IPS-11a (cell line): Measurements from ENCODE around the gene ARHGEF37.
"Not testable (repeated sequence)": the region's sequence is repeated elsewhere in the genome, so short reads cannot be mapped to it uniquely, and the experiment has no call there.

ENCODE experiments used
- H3K4me3 ChIP-seq: one replicate; pipeline ENCODE4 v1.5.1; 2013; ENCODE audit warnings: low read depth, low read length, control low read depth

The ARHGEF37 gene, protein sequence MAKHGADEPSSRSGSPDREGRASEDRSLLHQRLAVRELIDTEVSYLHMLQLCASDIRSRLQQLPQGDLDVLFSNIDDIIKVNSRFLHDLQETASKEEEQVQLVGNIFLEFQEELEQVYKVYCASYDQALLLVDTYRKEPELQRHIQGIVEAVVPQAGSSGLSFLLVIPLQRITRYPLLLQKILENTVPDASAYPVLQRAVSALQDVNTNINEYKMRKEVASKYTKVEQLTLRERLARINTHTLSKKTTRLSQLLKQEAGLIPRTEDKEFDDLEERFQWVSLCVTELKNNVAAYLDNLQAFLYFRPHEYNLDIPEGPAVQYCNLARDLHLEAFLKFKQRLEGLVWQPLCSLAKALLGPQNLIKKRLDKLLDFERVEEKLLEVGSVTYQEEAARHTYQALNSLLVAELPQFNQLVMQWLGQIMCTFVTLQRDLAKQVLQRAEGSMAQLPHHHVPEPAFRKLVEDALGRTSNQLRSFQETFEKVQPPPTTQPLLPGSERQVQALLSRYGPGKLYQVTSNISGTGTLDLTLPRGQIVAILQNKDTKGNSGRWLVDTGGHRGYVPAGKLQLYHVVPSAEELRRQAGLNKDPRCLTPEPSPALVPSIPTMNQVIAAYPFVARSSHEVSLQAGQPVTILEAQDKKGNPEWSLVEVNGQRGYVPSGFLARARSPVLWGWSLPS

GRCh38 chr5:149581192-149581861 is at the start of gene ARHGEF37:
Gene ARHGEF37 (plus strand): TSS chr5:149581498. CDS start chr5:149597770, 16,272 bp downstream.
- peak within 1 kb of the TSS; percentile 51 for H3K4me3 ChIP-seq

GRCh38 chr5:149532413-149532812 is 48.9 kb upstream of the ARHGEF37 start:
- H3K4me3 ChIP-seq: no peak overlapping the region

- H3K4me3 ChIP-seq: not testable (repeated sequence)
Observed at GRCh38 chr5:149535787-149536186, 45.5 kb upstream of the ARHGEF37 start.

GRCh38 chr5:149537374-149537975 is 43.8 kb upstream of the ARHGEF37 start:
- H3K4me3 ChIP-seq: no peak overlapping the region

GRCh38 chr5:149540089-149540488 is 41.2 kb upstream of the ARHGEF37 start:
- H3K4me3 ChIP-seq: no peak overlapping the region

GRCh38 chr5:149541893-149542292 is 39.4 kb upstream of the ARHGEF37 start:
- H3K4me3 ChIP-seq: no peak overlapping the region

- H3K4me3 ChIP-seq: no peak overlapping the region
Observed at GRCh38 chr5:149543361-149544027, 37.8 kb upstream of the ARHGEF37 start.

DNA sequence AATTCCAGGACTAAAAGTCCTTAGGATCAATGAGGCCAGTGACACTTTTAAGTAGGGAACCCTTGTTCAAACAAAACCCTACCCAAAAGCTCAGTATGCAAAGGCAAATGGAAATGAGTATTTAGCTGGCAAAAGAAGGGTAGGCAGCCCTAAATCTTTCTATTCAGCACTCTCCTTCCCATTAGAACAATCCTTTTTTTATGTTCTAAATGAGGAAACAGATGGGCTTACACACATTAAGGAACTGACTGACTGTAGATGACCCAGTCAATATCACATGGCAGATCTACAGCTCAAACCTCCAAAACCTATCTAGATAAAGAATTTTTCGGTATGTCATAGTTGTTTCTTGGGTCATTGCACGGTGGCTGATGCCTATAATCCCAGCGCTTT is 37.3 kb upstream of the ARHGEF37 start:
- no peak overlapping the region for H3K4me3 ChIP-seq

DNA sequence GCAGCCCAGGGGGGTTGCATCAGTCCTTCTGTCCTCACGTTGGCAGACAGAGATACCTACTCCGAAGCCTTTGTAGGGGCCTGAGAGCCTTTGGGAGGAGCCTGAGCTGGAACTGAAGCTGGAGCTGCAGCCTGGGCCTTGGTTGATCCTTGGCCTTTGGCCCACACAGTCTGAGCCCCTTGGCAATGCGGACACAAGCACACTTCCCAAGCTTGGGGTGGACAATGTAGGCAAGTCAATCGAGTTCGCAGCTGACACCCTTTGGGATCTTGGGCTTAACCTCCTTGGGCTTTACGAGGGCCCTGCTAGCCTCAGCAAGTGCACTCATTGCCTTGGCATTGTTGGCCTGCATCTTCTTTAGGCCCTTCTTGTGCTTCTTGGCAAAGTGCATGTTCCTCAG is 36.0 kb upstream of the ARHGEF37 start:
- no peak overlapping the region for H3K4me3 ChIP-seq

- H3K4me3 ChIP-seq: no peak overlapping the region
Observed at GRCh38 chr5:149546974-149547373, 34.3 kb upstream of the ARHGEF37 start.

GRCh38 chr5:149549461-149550267 is 31.6 kb upstream of the ARHGEF37 start:
- peak overlapping the region; percentile 98 for H3K4me3 ChIP-seq

GRCh38 chr5:149550268-149550583 is 31.1 kb upstream of the ARHGEF37 start:
- H3K4me3 ChIP-seq: peak overlapping the region; percentile 98

GRCh38 chr5:149550594-149551226 is 30.6 kb upstream of the ARHGEF37 start:
- peak overlapping the region; percentile 98 for H3K4me3 ChIP-seq

DNA sequence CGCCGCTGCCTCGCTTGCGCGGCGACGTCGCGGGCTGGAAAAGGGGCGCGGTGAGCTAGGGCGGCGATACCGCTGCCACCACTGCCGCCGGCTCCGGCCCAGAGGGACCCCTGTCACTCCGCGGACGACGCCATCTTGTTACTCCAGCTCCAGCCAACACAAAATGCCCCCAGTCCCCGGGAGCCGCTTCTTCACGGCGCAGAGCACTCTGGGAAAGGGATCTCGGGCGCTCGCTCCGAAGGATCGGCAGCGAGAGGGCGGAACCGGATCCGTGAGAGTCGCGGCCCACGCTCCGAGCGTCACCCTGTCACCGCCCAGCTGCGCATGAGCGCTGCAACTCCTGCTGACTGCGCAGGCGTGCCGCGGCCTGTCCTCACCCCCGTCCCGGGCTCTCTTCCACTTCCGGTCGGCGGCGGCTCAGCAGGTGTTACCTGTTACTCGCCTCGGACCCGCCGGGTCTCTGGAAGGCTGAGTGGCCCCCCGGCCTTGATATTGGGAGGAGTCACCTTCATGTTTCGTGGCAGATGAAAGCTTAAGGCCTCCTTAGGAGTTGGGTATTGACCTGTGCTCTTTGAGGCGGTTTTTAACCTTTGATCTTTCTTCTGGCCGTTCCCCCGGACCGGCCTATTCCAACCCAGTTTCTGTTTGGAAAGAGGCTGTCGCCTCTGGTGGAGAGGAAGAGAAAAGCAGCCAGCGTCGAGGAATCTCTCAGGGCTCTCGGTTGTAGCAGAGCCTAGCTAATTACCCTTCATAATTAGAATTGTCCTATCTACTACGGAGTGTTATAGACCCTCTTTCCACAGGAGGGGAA is 29.9 kb upstream of the ARHGEF37 start, which contains the start of gene CSNK1A1:
Gene CSNK1A1, minus strand, starts transcription at position 213 of the 811 bp plus-strand sequence. CDS start 475 bp downstream, outside the sequence.
- H3K4me3 ChIP-seq: peak within 1 kb of the TSS; percentile 98

- peak overlapping the region; percentile 98 for H3K4me3 ChIP-seq
Observed at GRCh38 chr5:149552038-149552494, 29.2 kb upstream of the ARHGEF37 start.

DNA sequence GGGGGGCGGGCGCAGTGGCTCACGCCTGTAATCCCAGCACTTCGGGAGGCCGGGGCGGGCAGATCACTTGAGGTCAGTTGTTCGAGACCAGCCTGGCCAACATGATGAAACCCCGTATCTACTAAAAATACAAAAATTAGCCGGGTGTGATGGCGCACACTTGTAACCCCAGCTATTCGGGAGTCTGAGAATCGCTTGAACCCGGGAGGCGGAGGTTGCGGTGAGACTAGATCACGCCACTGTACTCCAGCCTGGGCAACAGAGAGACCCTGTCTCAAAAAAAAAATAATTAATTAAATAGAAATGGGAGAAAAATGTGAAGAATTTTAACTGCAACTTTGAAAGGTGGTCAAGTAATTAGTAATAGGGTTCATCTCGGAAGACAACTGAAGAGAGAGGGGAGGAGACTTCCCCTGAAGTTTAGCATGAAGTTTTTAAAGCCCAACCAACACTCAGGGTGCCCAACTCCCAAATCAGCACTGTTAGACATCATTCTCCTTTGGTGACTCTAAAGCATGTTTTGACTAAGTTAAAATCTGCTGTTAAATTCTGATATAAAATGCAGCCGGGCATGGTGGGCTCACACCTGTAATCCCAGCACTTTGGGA is 28.6 kb upstream of the ARHGEF37 start:
- peak overlapping the region; percentile 98 for H3K4me3 ChIP-seq

- H3K4me3 ChIP-seq: no peak overlapping the region
Observed at GRCh38 chr5:149559706-149560105, 21.6 kb upstream of the ARHGEF37 start.

DNA sequence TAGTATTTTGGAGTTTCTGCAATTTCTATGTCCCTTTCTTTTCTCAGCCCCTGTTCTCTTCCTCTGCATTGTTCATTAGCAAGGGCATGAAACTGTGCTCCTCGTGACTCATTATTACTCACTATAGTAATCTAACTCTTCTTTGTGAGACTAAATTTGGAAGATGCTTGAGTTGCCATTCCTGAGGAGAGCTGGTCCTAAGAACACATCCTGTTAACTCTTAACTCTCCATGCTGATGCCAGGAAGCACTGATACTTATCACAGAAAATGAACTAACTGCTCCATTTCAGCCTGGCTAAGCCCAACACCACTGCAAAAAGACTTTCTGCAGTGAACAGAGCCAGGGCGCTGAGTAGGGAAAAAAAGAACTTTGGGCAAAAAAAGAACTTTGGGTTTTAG is 19.4 kb upstream of the ARHGEF37 start:
- no peak overlapping the region for H3K4me3 ChIP-seq
